Astrocyte (in vitro differentiated cells and primary cell): ENCODE data around the gene S100A12. TPM values are rescaled to one million over a fixed set of nuclear protein-coding genes. Genes with fewer than 3 reads are reported as not detected.

ENCODE experiments used
- DNase-seq: peaks from one replicate; pipeline ENCODE4 v3.0.0-alpha.2; 2010; ENCODE audit warnings: low read depth
- FAIRE-seq: peaks from 2 replicates; lab custom pipeline; 2011; peaks lifted over from hg19 to GRCh38; lab: Jason Lieb, UNC
- H2AFZ ChIP-seq: 2 replicates; pipeline ENCODE4 v1.6.0; 2012; ENCODE audit warnings: low read depth, low read length, inconsistent platforms
- H3K27ac ChIP-seq: 2 replicates; pipeline ENCODE4 v1.5.1; 2011; ENCODE audit warnings: low read depth, low read length, inconsistent platforms
- H3K27me3 ChIP-seq: 2 replicates; pipeline ENCODE4 v1.6.0; 2011; ENCODE audit warnings: low read length, inconsistent platforms; ENCODE audit not compliant: insufficient read depth
- H3K36me3 ChIP-seq: 2 replicates; pipeline ENCODE4 v1.5.1; 2011; ENCODE audit warnings: low read length, inconsistent platforms; ENCODE audit not compliant: insufficient read depth
- H3K4me1 ChIP-seq: 2 replicates; pipeline ENCODE4 v1.5.1; 2011; ENCODE audit warnings: low read length, inconsistent platforms; ENCODE audit not compliant: insufficient read depth
- H3K4me2 ChIP-seq: 2 replicates; pipeline ENCODE4 v1.6.0; 2012; ENCODE audit warnings: low read length, inconsistent platforms
- H3K4me3 ChIP-seq: 2 replicates; pipeline ENCODE4 v1.5.1; 2011; ENCODE audit warnings: low read depth, mild to moderate bottlenecking, low read length, inconsistent platforms; ENCODE audit not compliant: insufficient read depth
- H3K79me2 ChIP-seq: 2 replicates; pipeline ENCODE4 v1.6.0; 2012; ENCODE audit warnings: mild to moderate bottlenecking, low read length, inconsistent platforms; ENCODE audit not compliant: insufficient read depth
- H3K9ac ChIP-seq: 2 replicates; pipeline ENCODE4 v1.6.0; 2012; ENCODE audit warnings: mild to moderate bottlenecking, low read length, inconsistent platforms
- H3K9me3 ChIP-seq: 2 replicates; pipeline ENCODE4 v1.5.1; 2012; ENCODE audit warnings: low read depth, mild to moderate bottlenecking, low read length, inconsistent platforms; ENCODE audit not compliant: insufficient read depth
- H4K20me1 ChIP-seq: 2 replicates; pipeline ENCODE4 v1.6.0; 2012; ENCODE audit warnings: low read length, inconsistent platforms; ENCODE audit not compliant: insufficient read depth
- H3K27ac Mint-ChIP-seq: one replicate; pipeline ENCODE4 v1.8.0; 2021; ENCODE audit warnings: mild to moderate bottlenecking, mixed read lengths; ENCODE audit not compliant: unreplicated experiment
- H3K27me3 Mint-ChIP-seq: one replicate; pipeline ENCODE4 v1.8.0; 2021; ENCODE audit warnings: low read depth, mixed read lengths; ENCODE audit not compliant: unreplicated experiment
- H3K36me3 Mint-ChIP-seq: one replicate; pipeline ENCODE4 v1.8.0; 2021; ENCODE audit warnings: low read depth, mixed read lengths; ENCODE audit not compliant: unreplicated experiment
- H3K4me1 Mint-ChIP-seq: one replicate; pipeline ENCODE4 v1.8.0; 2021; ENCODE audit warnings: low read depth, mixed read lengths; ENCODE audit not compliant: unreplicated experiment
- H3K4me3 Mint-ChIP-seq: one replicate; pipeline ENCODE4 v1.8.0; 2021; ENCODE audit warnings: mild to moderate bottlenecking, moderate library complexity, mixed read lengths; ENCODE audit not compliant: unreplicated experiment
- H3K9me3 Mint-ChIP-seq: one replicate; pipeline ENCODE4 v1.8.0; 2021; ENCODE audit warnings: mild to moderate bottlenecking, mixed read lengths; ENCODE audit not compliant: unreplicated experiment
- EZH2 ChIP-seq: IDR thresholded peaks from 2 replicates; pipeline ENCODE4 v1.6.1; 2012; ENCODE audit warnings: mild to moderate bottlenecking, low read length, inconsistent platforms; ENCODE audit not compliant: insufficient read depth
- total RNA-seq: library from RNA; stranded (reverse); gene quantifications from 2 replicates; pipeline ENCODE4 v1.2.1, GENCODE V29; 2021
- TF ChIP-seq, protein P1 (sequence below): IDR thresholded peaks from 2 replicates; pipeline ENCODE4 v1.5.1; 2011; ENCODE audit warnings: low read depth, mild to moderate bottlenecking, inconsistent platforms, low read length, moderate library complexity; ENCODE audit not compliant: insufficient read depth

S100A12 gene
- total RNA-seq, 1 donor from 2014 or later, result not detected

DNA sequence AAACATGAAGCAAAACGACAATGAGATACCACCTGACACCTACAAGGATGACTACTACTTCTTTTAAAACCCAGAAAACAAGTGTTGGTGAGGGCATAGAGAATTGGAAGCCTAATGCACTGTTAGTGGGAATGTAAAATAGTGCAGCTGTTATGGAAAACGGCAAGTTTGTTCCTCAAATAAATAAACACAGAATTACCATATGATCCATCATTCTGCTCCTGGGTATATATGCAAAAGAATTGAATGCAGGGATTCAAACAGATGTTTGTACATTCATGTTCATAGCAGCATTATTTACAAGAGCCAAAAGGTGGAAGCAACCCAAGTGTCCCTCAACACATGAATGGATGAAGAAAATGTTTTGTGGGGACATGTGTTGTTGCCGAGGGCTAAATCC, 16.8 kb upstream of the S100A12 start:
- no peaks in the 10 kb centered on the region for H3K36me3 Mint-ChIP-seq
- no peaks in the 10 kb centered on the region for H3K9me3 Mint-ChIP-seq
- Histone ChIP-seq H3K4me1 (no peaks in the 10 kb centered on the region), H3K79me2 (no peaks in the 10 kb centered on the region), H3K4me2 (no peak overlapping the region), H4K20me1 (no peaks in the 10 kb centered on the region), H3K4me3 (no peak overlapping the region), H2AFZ (no peak overlapping the region), H3K36me3 (no peaks in the 10 kb centered on the region), H3K9ac (no peak overlapping the region), H3K9me3 (no peaks in the 10 kb centered on the region), H3K27me3 (no peaks in the 10 kb centered on the region), H3K27ac (no peak overlapping the region)
- no peak for DNase-seq
- no peak for FAIRE-seq
- H3K27ac Mint-ChIP-seq, result no peak overlapping the region
- H3K27me3 Mint-ChIP-seq, result peaks cover 66% of the 10 kb centered on the region
- TF ChIP-seq, protein P1, sequence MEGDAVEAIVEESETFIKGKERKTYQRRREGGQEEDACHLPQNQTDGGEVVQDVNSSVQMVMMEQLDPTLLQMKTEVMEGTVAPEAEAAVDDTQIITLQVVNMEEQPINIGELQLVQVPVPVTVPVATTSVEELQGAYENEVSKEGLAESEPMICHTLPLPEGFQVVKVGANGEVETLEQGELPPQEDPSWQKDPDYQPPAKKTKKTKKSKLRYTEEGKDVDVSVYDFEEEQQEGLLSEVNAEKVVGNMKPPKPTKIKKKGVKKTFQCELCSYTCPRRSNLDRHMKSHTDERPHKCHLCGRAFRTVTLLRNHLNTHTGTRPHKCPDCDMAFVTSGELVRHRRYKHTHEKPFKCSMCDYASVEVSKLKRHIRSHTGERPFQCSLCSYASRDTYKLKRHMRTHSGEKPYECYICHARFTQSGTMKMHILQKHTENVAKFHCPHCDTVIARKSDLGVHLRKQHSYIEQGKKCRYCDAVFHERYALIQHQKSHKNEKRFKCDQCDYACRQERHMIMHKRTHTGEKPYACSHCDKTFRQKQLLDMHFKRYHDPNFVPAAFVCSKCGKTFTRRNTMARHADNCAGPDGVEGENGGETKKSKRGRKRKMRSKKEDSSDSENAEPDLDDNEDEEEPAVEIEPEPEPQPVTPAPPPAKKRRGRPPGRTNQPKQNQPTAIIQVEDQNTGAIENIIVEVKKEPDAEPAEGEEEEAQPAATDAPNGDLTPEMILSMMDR, result no peak
- TF ChIP-seq EZH2, result no peak
- H3K4me1 Mint-ChIP-seq, result no peaks in the 10 kb centered on the region
- H3K4me3 Mint-ChIP-seq, result no peak overlapping the region

DNA sequence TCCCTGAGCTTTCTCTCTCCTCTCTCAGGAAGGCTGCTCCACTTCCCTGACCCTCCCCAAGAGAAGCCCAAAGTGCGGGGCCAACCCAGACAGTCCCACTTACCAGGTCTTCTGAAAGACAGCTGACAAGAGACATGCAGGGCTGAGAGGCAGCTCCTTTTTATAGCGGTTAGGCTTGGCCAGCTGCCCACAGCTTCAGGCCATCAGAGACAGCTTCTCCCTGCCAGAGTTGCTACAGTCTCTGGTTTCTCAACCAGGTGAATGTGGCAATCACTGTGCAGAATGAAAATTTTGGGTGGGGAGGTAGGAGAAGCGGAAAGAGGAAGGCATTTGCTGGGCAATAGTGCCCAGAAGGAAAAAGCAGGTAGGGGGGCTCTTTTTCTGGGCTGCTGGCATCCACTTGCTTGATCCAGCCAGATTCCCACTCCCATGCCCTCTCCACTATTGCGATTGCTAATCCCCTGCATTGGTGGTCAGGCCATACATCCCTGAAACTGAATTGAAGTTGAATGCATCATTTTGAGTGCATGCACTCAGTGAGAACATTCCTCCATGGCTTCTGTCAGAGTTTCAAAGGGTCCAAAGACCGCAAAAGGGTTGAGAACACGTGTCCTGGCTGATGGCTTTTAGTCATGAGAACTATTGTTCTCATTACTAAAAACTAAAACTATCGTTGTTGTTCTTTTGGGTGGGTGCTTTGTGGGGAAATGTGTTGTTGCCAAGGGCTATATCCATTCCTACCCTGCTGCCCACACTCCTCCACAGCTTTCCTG, 15.7 kb upstream of the S100A12 start, which contains the start of gene S100A8:
S100A8 (minus strand) TSS at position 136 of the 773 bp plus-strand sequence. CDS start 538 bp downstream, outside the sequence.
- Mint-ChIP-seq H3K4me3 (no peak within 1 kb of the TSS), H3K27me3 (peaks cover 62% of the 10 kb centered on the region), H3K9me3 (no peaks in the 10 kb centered on the region), H3K4me1 (no peaks in the 10 kb centered on the region), H3K36me3 (no peaks in the 10 kb centered on the region), H3K27ac (no peak within 1 kb of the TSS)
- no peak within 1 kb of the TSS for H3K4me3 ChIP-seq
- no peak within 1 kb of the TSS for H3K27ac ChIP-seq
- FAIRE-seq (no peak), DNase-seq (no peak)
- no peaks in the 10 kb centered on the region for H3K36me3 ChIP-seq
- H4K20me1 ChIP-seq, result no peaks in the 10 kb centered on the region
- no peaks in the 10 kb centered on the region for H3K4me1 ChIP-seq
- H3K4me2 ChIP-seq, result no peak within 1 kb of the TSS
- H3K9ac ChIP-seq, result no peak within 1 kb of the TSS
- no peak for TF ChIP-seq EZH2
- TF ChIP-seq, protein P1, result no peak
- H3K27me3 ChIP-seq, result no peaks in the 10 kb centered on the region
- no peaks in the 10 kb centered on the region for H3K79me2 ChIP-seq
- H2AFZ ChIP-seq, result no peak within 1 kb of the TSS
- H3K9me3 ChIP-seq, result no peaks in the 10 kb centered on the region
